OCI-LY7 (cell line): ENCODE measurements around the gene KCND3. TPM values are rescaled to one million over a fixed set of nuclear protein-coding genes. Genes with fewer than 3 reads are reported as not detected.

Experiments
- BruUV-seq: library from RNA; stranded (reverse); fragments of 400-500 nt; replicated peaks from 2 replicates; lab custom pipeline; 2021; lab: Mats Ljungman, UMichigan
- CTCF ChIA-PET: fragments of 300-600 bp; sonication (Branson Sonifier 250); formaldehyde crosslinking; loops from one replicate; lab custom pipeline; 2022; ENCODE audit warnings: antibody characterized with exemption; ENCODE audit not compliant: unreplicated experiment; lab: Charles Lee
- POLR2A ChIA-PET: fragments of 300-600 bp; sonication (Branson Sonifier 250); formaldehyde crosslinking; loops from one replicate; lab custom pipeline; 2022; ENCODE audit warnings: antibody characterized with exemption; lab: Charles Lee
- DNase-seq: peaks from one replicate; pipeline ENCODE4 v3.0.0-alpha.2; 2015; ENCODE audit warnings: low spot score
- H2AFZ ChIP-seq: fragments of 200-600 bp; sonication (generic), shearing (Covaris generic); 2 replicates; pipeline ENCODE4 v1.6.1; 2014; ENCODE audit warnings: mild to moderate bottlenecking, antibody characterized with exemption, low read length, moderate library complexity
- H3K27ac ChIP-seq: fragments of 200-600 bp; sonication (generic); 2 replicates; pipeline ENCODE4 v1.5.1; 2014; ENCODE audit warnings: mixed run types, low read depth, mild to moderate bottlenecking, moderate library complexity, low read length, inconsistent platforms; ENCODE audit not compliant: poor library complexity, severe bottlenecking
- H3K36me3 ChIP-seq: fragments of 200-600 bp; sonication (generic); 2 replicates; pipeline ENCODE4 v1.6.1; 2014; ENCODE audit warnings: mild to moderate bottlenecking, antibody characterized with exemption, low read length, moderate library complexity, mixed read lengths; ENCODE audit not compliant: insufficient read depth
- H3K4me1 ChIP-seq: fragments of 200-600 bp; sonication (generic); 2 replicates; pipeline ENCODE4 v1.5.1; 2014; ENCODE audit warnings: mild to moderate bottlenecking, low read length; ENCODE audit not compliant: insufficient read depth, poor library complexity, severe bottlenecking
- H3K4me2 ChIP-seq: fragments of 200-600 bp; sonication (generic); 2 replicates; pipeline ENCODE4 v1.6.1; 2014; ENCODE audit warnings: mild to moderate bottlenecking, low read length
- H3K4me3 ChIP-seq: fragments of 200-600 bp; sonication (generic); 2 replicates; pipeline ENCODE4 v1.5.1; 2014; ENCODE audit warnings: mild to moderate bottlenecking, low read depth, low read length; ENCODE audit not compliant: poor library complexity, severe bottlenecking
- H3K79me2 ChIP-seq: fragments of 200-600 bp; sonication (generic); 2 replicates; pipeline ENCODE4 v1.6.1; 2016; ENCODE audit warnings: low read depth, mild to moderate bottlenecking, low read length, moderate library complexity, mixed read lengths; ENCODE audit not compliant: insufficient read depth
- H3K9me2 ChIP-seq: fragments of 200-600 bp; sonication (generic); 2 replicates; pipeline ENCODE4 v1.6.1; 2016; ENCODE audit warnings: mild to moderate bottlenecking, low read length, mixed read lengths; ENCODE audit not compliant: insufficient read depth
- H3K9me3 ChIP-seq: fragments of 200-600 bp; sonication (generic); 2 replicates; pipeline ENCODE4 v1.6.1; 2014; ENCODE audit warnings: mild to moderate bottlenecking, mixed run types, low read length, mixed read lengths
- H4K20me1 ChIP-seq: fragments of 200-600 bp; sonication (generic); 2 replicates; pipeline ENCODE4 v1.6.1; 2014; ENCODE audit warnings: mild to moderate bottlenecking, antibody characterized with exemption, low read length, moderate library complexity, mixed read lengths; ENCODE audit not compliant: insufficient read depth
- EZH2phosphoT487 ChIP-seq: fragments of 200-600 bp; sonication (generic); IDR thresholded peaks from 2 replicates; pipeline ENCODE4 v1.6.1; 2018; ENCODE audit warnings: low read depth, borderline replicate concordance, mild to moderate bottlenecking, mixed run types, antibody characterized with exemption, low read length, moderate library complexity, mixed read lengths
- intact Hi-C: fragments of 100-400 bp; cut with micrococcal nuclease; formaldehyde crosslinking; loops from one replicate; pipeline ENCODE4 v1.10.0; 2022; ENCODE audit not compliant: unreplicated experiment
- total RNA-seq, 2 experiments: library from RNA; depleted of rRNA in 1 of 2; stranded (reverse); fragments of >200 nt in 1 of 2; shearing (Covaris generic) in 1 of 2; gene quantifications; 2 replicates each; pipeline ENCODE4 v1.2.3, GENCODE V29; 2014 to 2022
- TF ChIP-seq, protein P1 (sequence below): fragments of 200-600 bp; sonication (generic); conservative IDR thresholded peaks from 2 replicates; pipeline ENCODE4 v1.5.1; 2014; ENCODE audit warnings: mild to moderate bottlenecking, antibody characterized with exemption, low read length, moderate library complexity, mixed read lengths

Gene KCND3
- total RNA-seq, 2 experiments from 2014 or later: not detected

GRCh38 chr1:111735321-111735720 is 254.1 kb downstream of the KCND3 start:
- no peaks in the 10 kb centered on the region for H3K9me3 ChIP-seq
- TF ChIP-seq EZH2phosphoT487: no peak
- TF ChIP-seq, protein P1, sequence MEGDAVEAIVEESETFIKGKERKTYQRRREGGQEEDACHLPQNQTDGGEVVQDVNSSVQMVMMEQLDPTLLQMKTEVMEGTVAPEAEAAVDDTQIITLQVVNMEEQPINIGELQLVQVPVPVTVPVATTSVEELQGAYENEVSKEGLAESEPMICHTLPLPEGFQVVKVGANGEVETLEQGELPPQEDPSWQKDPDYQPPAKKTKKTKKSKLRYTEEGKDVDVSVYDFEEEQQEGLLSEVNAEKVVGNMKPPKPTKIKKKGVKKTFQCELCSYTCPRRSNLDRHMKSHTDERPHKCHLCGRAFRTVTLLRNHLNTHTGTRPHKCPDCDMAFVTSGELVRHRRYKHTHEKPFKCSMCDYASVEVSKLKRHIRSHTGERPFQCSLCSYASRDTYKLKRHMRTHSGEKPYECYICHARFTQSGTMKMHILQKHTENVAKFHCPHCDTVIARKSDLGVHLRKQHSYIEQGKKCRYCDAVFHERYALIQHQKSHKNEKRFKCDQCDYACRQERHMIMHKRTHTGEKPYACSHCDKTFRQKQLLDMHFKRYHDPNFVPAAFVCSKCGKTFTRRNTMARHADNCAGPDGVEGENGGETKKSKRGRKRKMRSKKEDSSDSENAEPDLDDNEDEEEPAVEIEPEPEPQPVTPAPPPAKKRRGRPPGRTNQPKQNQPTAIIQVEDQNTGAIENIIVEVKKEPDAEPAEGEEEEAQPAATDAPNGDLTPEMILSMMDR: no peak
- H3K79me2 ChIP-seq: no peaks in the 10 kb centered on the region
- BruUV-seq: no TSS peak
- H3K4me2 ChIP-seq: no peak overlapping the region
- no peak overlapping the region for H3K27ac ChIP-seq
- CTCF ChIA-PET: no interaction called here
- intact Hi-C loops: loop anchor here (5.0 kb wide), 1 partner anchor 228 kb away; no protein-coding TSS in a partner anchor
- POLR2A ChIA-PET: no interaction called here
- H3K9me2 ChIP-seq: no peaks in the 10 kb centered on the region
- no peak overlapping the region for H2AFZ ChIP-seq
- H3K36me3 ChIP-seq: no peaks in the 10 kb centered on the region
- DNase-seq: no peak
- H3K4me1 ChIP-seq: peaks cover 31% of the 10 kb centered on the region
- no peak overlapping the region for H3K4me3 ChIP-seq
- no peaks in the 10 kb centered on the region for H4K20me1 ChIP-seq

- Histone ChIP-seq H3K27ac (no peak overlapping the region), H3K79me2 (no peaks in the 10 kb centered on the region), H3K36me3 (no peaks in the 10 kb centered on the region), H3K4me1 (peaks cover 26% of the 10 kb centered on the region), H3K9me2 (no peaks in the 10 kb centered on the region), H3K4me2 (no peak overlapping the region), H4K20me1 (no peaks in the 10 kb centered on the region), H3K4me3 (no peak overlapping the region), H3K9me3 (no peaks in the 10 kb centered on the region), H2AFZ (no peak overlapping the region)
- DNase-seq: no peak
- no peak for TF ChIP-seq EZH2phosphoT487
- TF ChIP-seq, protein P1: no peak
- intact Hi-C loops: loop anchor here (5.0 kb wide), 1 partner anchor 228 kb away; no protein-coding TSS in a partner anchor
- ChIA-PET CTCF (no interaction called here), POLR2A (interaction anchor here (0.8 kb wide), 1 partner anchor 19 kb away, joined by 3 read pairs; no protein-coding TSS in a partner anchor)
- no TSS peak for BruUV-seq
These were observed 254.6 kb downstream of the KCND3 start for GRCh38 chr1:111734856-111735255.

DNA sequence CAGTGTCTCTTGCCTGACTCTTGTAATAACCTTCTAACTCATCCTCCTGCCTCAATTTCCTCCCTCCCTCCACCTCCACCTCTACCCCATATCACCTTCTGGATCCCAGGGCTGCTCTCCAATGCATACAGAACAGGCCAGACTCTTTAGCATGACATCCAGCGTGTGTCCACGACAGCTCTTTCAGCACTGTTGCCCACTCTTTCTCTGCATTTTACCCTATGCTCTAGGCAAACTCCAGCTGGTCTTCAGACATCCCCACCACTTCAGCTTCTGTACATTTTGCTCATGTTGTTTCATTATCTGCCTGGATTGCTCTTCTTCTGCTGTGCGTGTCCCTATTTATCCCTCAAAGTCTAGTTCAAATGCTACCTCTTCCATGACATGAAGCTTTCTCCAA is 255.0 kb downstream of the KCND3 start:
- H3K9me3 ChIP-seq: no peaks in the 10 kb centered on the region
- H3K36me3 ChIP-seq: no peaks in the 10 kb centered on the region
- POLR2A ChIA-PET: interaction anchor here (0.8 kb wide), 1 partner anchor 18 kb away, joined by 3 read pairs; no protein-coding TSS in a partner anchor
- H3K4me1 ChIP-seq: peaks cover 22% of the 10 kb centered on the region
- TF ChIP-seq, protein P1: no peak
- no TSS peak for BruUV-seq
- CTCF ChIA-PET: interaction anchor here (0.5 kb wide), 1 partner anchor 20 kb away, joined by 3 read pairs; no protein-coding TSS in a partner anchor
- H3K4me2 ChIP-seq: no peak overlapping the region
- no peaks in the 10 kb centered on the region for H3K79me2 ChIP-seq
- DNase-seq: no peak
- no peak overlapping the region for H3K4me3 ChIP-seq
- no peaks in the 10 kb centered on the region for H4K20me1 ChIP-seq
- intact Hi-C loops: no loop called here
- no peaks in the 10 kb centered on the region for H3K9me2 ChIP-seq
- H3K27ac ChIP-seq: no peak overlapping the region
- H2AFZ ChIP-seq: no peak overlapping the region
